Esophagus squamous epithelium (tissue), 5 donors: Measurements from ENCODE around the gene BCL6. TPM values are rescaled to one million over a fixed set of nuclear protein-coding genes. Genes with fewer than 3 reads are reported as not detected.

Experiments
- DNase-seq: peaks from one replicate; lab custom pipeline; 2025; lab: John Stamatoyannopoulos, UW
- H3K27ac ChIP-seq, 4 donors: fragments of 200-600 bp; sonication (generic); one replicate each; pipeline ENCODE4 v1.5.1; 2016 to 2019; ENCODE audit warnings: mild to moderate bottlenecking in 1 of 4
- H3K27me3 ChIP-seq, 4 donors: fragments of 200-600 bp; sonication (generic); 1 replicate in 3 of 4; 2 replicates in 1 of 4; pipeline versions ENCODE4 v1.5.1 to v1.6.0; 2017 to 2021; ENCODE audit warnings: antibody characterized with exemption in 1 of 4
- H3K36me3 ChIP-seq, 3 donors: fragments of 200-600 bp; sonication (generic); one replicate each; pipeline ENCODE4 v1.5.1; 2016 to 2019
- H3K4me1 ChIP-seq, 3 donors: fragments of 200-600 bp; sonication (generic); one replicate each; pipeline ENCODE4 v1.5.1; 2017 to 2019
- H3K4me3 ChIP-seq, 4 donors: fragments of 200-600 bp; sonication (generic); 1 replicate in 3 of 4; 2 replicates in 1 of 4; pipeline ENCODE4 v1.5.1; 2016 to 2019; ENCODE audit warnings: mild to moderate bottlenecking in 2 of 4, moderate library complexity in 1 of 4
- H3K9me3 ChIP-seq, 3 donors: fragments of 200-600 bp; sonication (generic); one replicate each; pipeline ENCODE4 v1.5.1; 2016 to 2019
- POLR2A ChIP-seq, 4 donors: fragments of 450-650 bp; IDR thresholded peaks; one replicate each; pipeline ENCODE4 v1.6.1; 2017; ENCODE audit warnings: antibody characterized with exemption in 4 of 4, mild to moderate bottlenecking in 4 of 4, moderate library complexity in 3 of 4
- WGBS, 2 donors: methylation state at CpG; one replicate each; pipeline ENCODE4 v1.1.5; 2018; 5-methylcytosine and 5-hydroxymethylcytosine counted together
- intact Hi-C: fragments of 100-400 bp; cut with DNase I; formaldehyde crosslinking; loops from one replicate; pipeline ENCODE4 v1.15.0; 2022
- total RNA-seq, 4 donors: library from RNA; depleted of rRNA; stranded (reverse); fragments of >200 nt; gene quantifications; one replicate each; pipeline ENCODE4 v1.1.0, GENCODE V29; 2016
- TF ChIP-seq, protein P1 (sequence below), 6 experiments: fragments of 450-650 bp in 4 of 6; fragments of 200-600 bp in 2 of 6; sonication (generic) in 2 of 6; IDR thresholded peaks; one replicate each; pipeline ENCODE4 v1.5.1; 2016 to 2019; ENCODE audit warnings: antibody characterized with exemption in 6 of 6, mild to moderate bottlenecking in 4 of 6, moderate library complexity in 4 of 6
- donor health status: DM: yes; HTN: yes; CAD: no.

The BCL6 gene
- total RNA-seq, 4 donors from 2014 or later, result 30.8 to 94.4 (median 42.6) TPM

DNA sequence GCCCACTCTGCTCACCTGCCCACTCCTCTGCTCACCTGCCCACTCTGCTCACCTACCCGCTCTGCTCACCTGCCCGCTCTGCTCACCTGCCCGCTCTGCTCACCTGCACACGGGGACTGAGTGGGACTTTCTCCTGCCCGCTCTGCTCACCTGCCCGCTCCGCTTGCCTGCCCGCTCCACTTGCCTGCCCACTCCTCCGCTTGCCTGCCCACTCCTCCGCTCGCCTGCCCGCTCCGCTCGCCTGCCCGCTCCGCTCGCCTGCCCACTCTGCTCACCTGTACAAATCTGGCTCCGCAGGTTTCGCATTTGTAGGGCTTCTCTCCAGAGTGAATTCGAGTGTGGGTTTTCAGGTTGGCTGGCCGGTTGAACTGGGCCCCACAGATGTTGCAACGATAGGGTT is 20.0 kb downstream of the BCL6 start:
- intact Hi-C loops, result no loop called here
- Histone ChIP-seq H3K9me3 (no peaks in the 10 kb centered on the region), H3K36me3 (peaks cover 78 to 100% (median 96%) of the 10 kb centered on the region in 3 donors), H3K4me1 (peaks cover 8 to 41% (median 15%) of the 10 kb centered on the region in 3 donors), H3K27ac (peak overlapping the region; percentile 32 to 50 (median 44)), H3K27me3 (no peaks in the 10 kb centered on the region), H3K4me3 (no peak overlapping the region)
- TF ChIP-seq, protein P1, sequence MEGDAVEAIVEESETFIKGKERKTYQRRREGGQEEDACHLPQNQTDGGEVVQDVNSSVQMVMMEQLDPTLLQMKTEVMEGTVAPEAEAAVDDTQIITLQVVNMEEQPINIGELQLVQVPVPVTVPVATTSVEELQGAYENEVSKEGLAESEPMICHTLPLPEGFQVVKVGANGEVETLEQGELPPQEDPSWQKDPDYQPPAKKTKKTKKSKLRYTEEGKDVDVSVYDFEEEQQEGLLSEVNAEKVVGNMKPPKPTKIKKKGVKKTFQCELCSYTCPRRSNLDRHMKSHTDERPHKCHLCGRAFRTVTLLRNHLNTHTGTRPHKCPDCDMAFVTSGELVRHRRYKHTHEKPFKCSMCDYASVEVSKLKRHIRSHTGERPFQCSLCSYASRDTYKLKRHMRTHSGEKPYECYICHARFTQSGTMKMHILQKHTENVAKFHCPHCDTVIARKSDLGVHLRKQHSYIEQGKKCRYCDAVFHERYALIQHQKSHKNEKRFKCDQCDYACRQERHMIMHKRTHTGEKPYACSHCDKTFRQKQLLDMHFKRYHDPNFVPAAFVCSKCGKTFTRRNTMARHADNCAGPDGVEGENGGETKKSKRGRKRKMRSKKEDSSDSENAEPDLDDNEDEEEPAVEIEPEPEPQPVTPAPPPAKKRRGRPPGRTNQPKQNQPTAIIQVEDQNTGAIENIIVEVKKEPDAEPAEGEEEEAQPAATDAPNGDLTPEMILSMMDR (IDR thresholded peaks at IDR 0.05), result no peak
- TF ChIP-seq POLR2A (IDR thresholded peaks at IDR 0.05), result no peak
- DNase-seq, result no peak
- WGBS, 2 donors, result 57 to 85% methylated on average over 21 to 22 of the region's 22 CpGs

DNA sequence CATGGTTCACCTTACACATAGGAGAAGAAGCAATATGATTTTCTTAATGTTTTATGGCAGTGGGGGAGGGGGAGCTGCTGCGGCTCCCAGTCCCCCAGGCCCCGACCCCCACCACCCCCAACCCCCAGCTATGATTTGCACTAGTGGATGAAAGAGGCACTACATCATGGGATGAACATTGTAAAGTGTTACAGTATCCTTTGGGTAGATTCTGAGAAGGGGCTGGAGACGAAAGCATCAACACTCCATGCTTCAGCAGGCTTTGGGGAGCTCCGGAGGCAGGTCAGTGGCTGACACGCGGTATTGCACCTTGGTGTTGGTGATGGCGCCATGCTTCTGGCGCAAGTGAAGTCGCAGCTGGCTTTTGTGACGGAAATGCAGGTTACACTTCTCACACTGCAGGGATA is 23.1 kb downstream of the BCL6 start:
- DNase-seq, result no peak
- Histone ChIP-seq H3K27ac (no peak overlapping the region), H3K4me3 (no peak overlapping the region), H3K9me3 (no peaks in the 10 kb centered on the region), H3K27me3 (no peaks in the 10 kb centered on the region), H3K4me1 (peaks cover 8 to 27% (median 15%) of the 10 kb centered on the region in 3 donors), H3K36me3 (peaks cover 49 to 70% (median 66%) of the 10 kb centered on the region in 3 donors)
- TF ChIP-seq, protein P1 (IDR thresholded peaks at IDR 0.05), result no peak
- no peak for TF ChIP-seq POLR2A (IDR thresholded peaks at IDR 0.05)
- intact Hi-C loops, result no loop called here
- 88 to 95% methylated on average over 8 to 10 of the region's 10 CpGs for WGBS, 2 donors

DNA sequence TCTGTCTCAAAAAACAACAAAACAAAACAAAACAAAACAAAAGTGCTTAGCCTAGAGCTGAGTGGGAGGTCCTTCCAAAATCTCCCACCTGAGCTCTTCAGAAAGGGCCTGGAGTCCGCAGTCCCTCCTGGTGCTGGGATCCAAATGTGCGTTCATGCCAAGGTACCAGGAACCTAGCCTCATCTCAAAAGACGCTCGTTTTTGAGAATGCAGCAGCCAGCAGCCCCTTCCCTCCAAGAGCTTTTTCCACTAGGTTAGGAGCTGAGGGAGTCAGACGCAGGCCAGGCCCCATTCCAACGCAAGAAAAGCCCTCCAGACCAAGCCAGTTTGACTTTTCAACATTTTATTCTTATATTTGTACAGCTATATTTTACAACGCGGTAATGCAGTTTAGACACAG is 24.2 kb downstream of the BCL6 start:
- DNase-seq, result no peak
- Histone ChIP-seq H3K27ac (no peak overlapping the region), H3K27me3 (no peaks in the 10 kb centered on the region), H3K4me1 (peaks cover 0 to 15% (median 6%) of the 10 kb centered on the region in 3 donors), H3K9me3 (no peaks in the 10 kb centered on the region), H3K4me3 (no peak overlapping the region), H3K36me3 (peaks cover 39 to 58% (median 54%) of the 10 kb centered on the region in 3 donors)
- TF ChIP-seq POLR2A (IDR thresholded peaks at IDR 0.05), result no peak
- TF ChIP-seq, protein P1 (IDR thresholded peaks at IDR 0.05), result no peak
- intact Hi-C loops, result no loop called here
- WGBS, 2 donors, result 80 to 94% methylated on average over 7 to 8 of the region's 8 CpGs

DNA sequence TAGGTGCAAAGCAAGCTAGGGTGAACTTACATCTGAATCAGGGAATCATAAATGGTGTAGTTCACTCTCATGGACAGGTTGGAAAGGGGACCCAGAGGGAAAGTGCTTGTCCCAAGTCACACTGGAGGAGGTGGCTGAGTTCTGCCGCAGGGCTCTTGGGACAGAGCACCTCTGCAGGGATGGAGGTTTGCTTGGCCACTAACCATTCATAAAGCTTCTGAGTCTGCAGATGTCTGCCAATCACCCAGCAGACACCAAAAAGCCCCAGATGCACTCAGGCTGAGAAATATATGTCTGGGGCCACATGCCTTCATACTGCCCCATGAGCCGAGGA is 25.0 kb downstream of the BCL6 start:
- H3K27ac ChIP-seq, result no peak overlapping the region
- 80 to 100% methylated on average over 1 to 2 of the region's 2 CpGs for WGBS, 2 donors
- intact Hi-C loops, result no loop called here
- no peaks in the 10 kb centered on the region for H3K9me3 ChIP-seq
- DNase-seq, result no peak
- peaks cover 0 to 8% (median 0%) of the 10 kb centered on the region in 3 donors for H3K4me1 ChIP-seq
- H3K36me3 ChIP-seq, result peaks cover 32 to 51% (median 46%) of the 10 kb centered on the region in 3 donors
- TF ChIP-seq POLR2A (IDR thresholded peaks at IDR 0.05), result no peak
- TF ChIP-seq, protein P1 (IDR thresholded peaks at IDR 0.05), result no peak
- H3K27me3 ChIP-seq, result no peaks in the 10 kb centered on the region
- H3K4me3 ChIP-seq, result no peak overlapping the region

DNA sequence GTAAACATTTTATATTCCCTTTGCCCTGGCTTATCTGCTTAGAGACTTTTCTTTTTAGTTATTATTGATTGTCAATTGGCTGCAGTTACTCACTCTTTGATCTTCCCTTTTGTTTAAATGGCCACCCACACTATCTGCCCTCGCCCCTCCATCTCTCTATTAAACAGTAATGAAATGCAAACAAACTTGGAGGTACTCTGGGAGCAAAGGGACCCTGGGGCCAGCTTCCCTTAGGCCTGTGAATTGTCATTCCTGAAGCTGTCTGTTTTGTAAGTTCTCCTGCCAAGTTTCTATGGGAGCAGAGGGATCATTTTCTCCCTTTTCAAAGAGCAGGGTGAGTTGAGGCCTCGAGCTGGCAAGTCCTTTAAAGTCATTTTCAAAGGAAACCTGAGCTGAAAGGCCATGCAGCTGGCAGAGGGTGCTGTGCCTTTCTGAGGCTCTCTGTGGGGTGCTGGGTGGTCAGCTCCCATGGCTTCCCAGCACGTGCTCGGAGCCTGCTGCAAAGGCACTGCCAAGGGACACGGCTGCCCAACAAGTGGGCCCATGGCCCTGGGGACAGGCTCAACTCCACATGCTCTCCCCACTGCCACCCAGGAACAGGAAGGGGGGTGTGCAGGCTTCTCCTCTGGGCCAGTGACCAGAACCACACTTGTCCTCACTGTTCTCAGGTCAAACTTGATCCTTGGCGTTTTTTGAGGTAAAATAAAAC is 25.5 kb downstream of the BCL6 start:
- TF ChIP-seq, protein P1 (IDR thresholded peaks at IDR 0.05), result no peak
- no peak for TF ChIP-seq POLR2A (IDR thresholded peaks at IDR 0.05)
- WGBS, 2 donors, result 21 to 79% methylated on average over 1 to 2 of the region's 6 CpGs
- H3K4me1 ChIP-seq, result peaks cover 0 to 2% (median 0%) of the 10 kb centered on the region in 3 donors

More for the DNA sequence above, 25.5 kb downstream of the BCL6 start:
- intact Hi-C loops, result no loop called here
- peaks cover 27 to 46% (median 41%) of the 10 kb centered on the region in 3 donors for H3K36me3 ChIP-seq
- H3K4me3 ChIP-seq, result no peak overlapping the region
- no peaks in the 10 kb centered on the region for H3K9me3 ChIP-seq
- DNase-seq, result no peak
- no peaks in the 10 kb centered on the region for H3K27me3 ChIP-seq
- no peak overlapping the region for H3K27ac ChIP-seq
